B cell (primary cell): ENCODE data around the gene LCORL. TPM values are rescaled to one million over a fixed set of nuclear protein-coding genes. Genes with fewer than 3 reads are reported as not detected.

Source experiments
- ATAC-seq: fragments of 200-7000 bp; cut with Tn5 transposase; one replicate; pipeline ENCODE4 v1.10.0; 2021; ENCODE audit warnings: low read depth, mild to moderate bottlenecking, moderate number of reproducible peaks, moderate library complexity
- CTCF ChIA-PET: fragments of 350-600 bp; sonication (Branson Sonifier 250); formaldehyde crosslinking; loops from one replicate; lab custom pipeline; 2021; ENCODE audit warnings: antibody characterized with exemption, inconsistent platforms; lab: Charles Lee
- POLR2A ChIA-PET: fragments of 350-600 bp; sonication (Branson Sonifier 250); formaldehyde crosslinking; loops from one replicate; lab custom pipeline; 2021; ENCODE audit warnings: antibody characterized with exemption; lab: Charles Lee
- DNase-seq: peaks from one replicate; pipeline ENCODE4 v3.0.0; 2013
- H2AFZ ChIP-seq: 2 replicates; pipeline ENCODE4 v1.6.1; 2012; ENCODE audit warnings: mild to moderate bottlenecking, low read depth, low read length; ENCODE audit not compliant: insufficient read depth, poor library complexity, severe bottlenecking
- H3K27ac ChIP-seq, 2 donors: 1 replicate in 1 of 2; 2 replicates in 1 of 2; pipeline ENCODE4 v1.5.1; 2012 to 2013; ENCODE audit warnings: low read length in 2 of 2, mild to moderate bottlenecking in 2 of 2, moderate library complexity in 1 of 2
- H3K27me3 ChIP-seq, 4 experiments: fragments of 200-600 bp in 1 of 4; sonication (generic) in 1 of 4; replicated peaks in 1 of 4; 1 replicate in 2 of 4; 2 replicates in 2 of 4; pipeline versions ENCODE4 v1.6.1 to v1.7.0; 2013 to 2016; ENCODE audit warnings: low read length in 3 of 4, mild to moderate bottlenecking in 2 of 4, mixed read lengths in 1 of 4, moderate library complexity in 1 of 4; ENCODE audit not compliant: insufficient read depth in 4 of 4, control insufficient read depth in 3 of 4; ENCODE audit errors: control extremely low read depth in 1 of 4
- H3K36me3 ChIP-seq, 2 experiments: replicated peaks in 1 of 2; 1 replicate in 1 of 2; 2 replicates in 1 of 2; pipeline versions ENCODE4 v1.6.1 to v1.7.1; 2013; ENCODE audit warnings: low read length in 1 of 2; ENCODE audit not compliant: insufficient read depth in 2 of 2, control insufficient read depth in 1 of 2; ENCODE audit errors: control extremely low read depth in 1 of 2, extremely low read depth in 1 of 2
- H3K4me1 ChIP-seq, 2 donors: fragments of 200-600 bp in 1 of 2; sonication (generic) in 1 of 2; 1 replicate in 1 of 2; 2 replicates in 1 of 2; pipeline versions ENCODE4 v1.5.1 to v1.6.1; 2013 to 2017; ENCODE audit warnings: low read length in 2 of 2; ENCODE audit not compliant: control insufficient read depth in 2 of 2, insufficient read depth in 2 of 2
- H3K4me2 ChIP-seq: replicated peaks from 2 replicates; pipeline ENCODE3; 2012; ENCODE audit warnings: mild to moderate bottlenecking, low read depth, low read length; ENCODE audit not compliant: poor library complexity, severe bottlenecking
- H3K4me3 ChIP-seq, 5 experiments: fragments of 200-600 bp in 1 of 5; sonication (generic) in 1 of 5; 1 replicate in 3 of 5; 2 replicates in 2 of 5; pipeline versions ENCODE4 v1.5.1 to v1.7.0; 2011 to 2016; ENCODE audit warnings: low read length in 4 of 5, mild to moderate bottlenecking in 4 of 5, low read depth in 2 of 5, control low read depth in 1 of 5, moderate library complexity in 1 of 5; ENCODE audit not compliant: insufficient read depth in 1 of 5; ENCODE audit errors: control extremely low read depth in 1 of 5, extremely low read depth in 1 of 5
- H3K79me2 ChIP-seq: fragments of 200-600 bp; sonication (generic); one replicate; pipeline ENCODE4 v1.6.0; 2016; ENCODE audit warnings: low read length; ENCODE audit not compliant: control insufficient read depth, insufficient read depth
- H3K9ac ChIP-seq: fragments of 200-600 bp; sonication (generic); 2 replicates; pipeline ENCODE4 v1.6.1; 2017; ENCODE audit warnings: mild to moderate bottlenecking, low read length, moderate library complexity
- H3K9me3 ChIP-seq, 3 donors: one replicate each; pipeline versions ENCODE4 v1.6.1 to v1.7.1; 2013; ENCODE audit warnings: low read length in 2 of 3; ENCODE audit not compliant: control insufficient read depth in 2 of 3, insufficient read depth in 1 of 3; ENCODE audit errors: control extremely low read depth in 1 of 3
- H4K20me1 ChIP-seq: 2 replicates; pipeline ENCODE4 v1.6.0; 2012; ENCODE audit warnings: mild to moderate bottlenecking, low read length; ENCODE audit not compliant: insufficient read depth, control insufficient read depth, poor library complexity, severe bottlenecking
- H3K27ac Mint-ChIP-seq: one replicate; pipeline ENCODE4 v1.8.0; 2021; ENCODE audit warnings: mixed read lengths
- H3K27me3 Mint-ChIP-seq: one replicate; pipeline ENCODE4 v1.8.0; 2021; ENCODE audit warnings: mixed read lengths
- H3K4me1 Mint-ChIP-seq: one replicate; pipeline ENCODE4 v1.8.0; 2021; ENCODE audit warnings: mixed read lengths
- H3K4me3 Mint-ChIP-seq: one replicate; pipeline ENCODE4 v1.8.0; 2021; ENCODE audit warnings: mixed read lengths
- H3K9me3 Mint-ChIP-seq: one replicate; pipeline ENCODE4 v1.8.0; 2022; ENCODE audit warnings: mixed read lengths; ENCODE audit not compliant: insufficient read depth
- CTCF ChIP-seq: fragments of 200-600 bp; IDR thresholded peaks from one replicate; pipeline ENCODE4 v1.8.0; 2022; ENCODE audit warnings: antibody characterized with exemption, mild to moderate bottlenecking
- EZH2 ChIP-seq: IDR thresholded peaks from 2 replicates; pipeline ENCODE4 v1.6.1; 2012; ENCODE audit warnings: borderline replicate concordance, low read depth, mild to moderate bottlenecking, moderate library complexity, low read length; ENCODE audit not compliant: insufficient read depth, poor library complexity, severe bottlenecking
- WGBS: methylation state at CpG from one replicate; pipeline ENCODE4 v1.1.5; 2013; ENCODE audit warnings: missing lambda C conversion rate; ENCODE audit not compliant: insufficient coverage; 5-methylcytosine and 5-hydroxymethylcytosine counted together
- intact Hi-C: fragments of 100-400 bp; cut with micrococcal nuclease; formaldehyde crosslinking; loops from one replicate; pipeline ENCODE4 v1.10.0; 2022
- polyA plus RNA-seq: library from polyadenylated mRNA; depleted of rRNA; stranded (reverse); fragments of >200 nt; gene quantifications from 2 replicates; pipeline ENCODE4 v1.2.3, GENCODE V29; 2012
- total RNA-seq, 2 donors: library from RNA; stranded (reverse); fragments of 120-200 nt in 1 of 2; gene quantifications; 1 replicate in 1 of 2; 2 replicates in 1 of 2; pipeline versions ENCODE4 v1.2.3 to v1.2.4, GENCODE V29; 2013 to 2022

The LCORL gene
- total and polyA plus RNA-seq, 2 donors (not counting 1 experiment from before 2014, with no cell fraction given) = 1.2 to 31.3 TPM

GRCh38 chr4:18067031-18067430 is 45.5 kb upstream of the LCORL start:
- no peak overlapping the region for H3K27ac Mint-ChIP-seq
- 92% methylated on average over 2 of the region's 2 CpGs for WGBS
- Histone ChIP-seq H3K4me3 (no peak overlapping the region), H3K9me3 (peaks cover 0 to 12% (median 4%) of the 10 kb centered on the region in 3 donors), H3K27ac (no peak overlapping the region), H3K4me2 (no peak overlapping the region), H3K9ac (no peak overlapping the region), H4K20me1 (no peaks in the 10 kb centered on the region), H3K36me3 (no peaks in the 10 kb centered on the region), H3K4me1 (no peaks in the 10 kb centered on the region), H3K27me3 (peaks cover 0 to 20% (median 12%) of the 10 kb centered on the region in 4 experiments), H3K79me2 (no peaks in the 10 kb centered on the region), H2AFZ (no peak overlapping the region)
- DNase-seq (no peak), ATAC-seq (no peak)
- H3K27me3 Mint-ChIP-seq = peaks cover 45% of the 10 kb centered on the region
- TF ChIP-seq EZH2 (no peak), CTCF (no peak)
- H3K4me1 Mint-ChIP-seq = no peaks in the 10 kb centered on the region
- intact Hi-C loops = no loop called here
- H3K9me3 Mint-ChIP-seq = peaks cover 11% of the 10 kb centered on the region
- POLR2A ChIA-PET = no interaction called here
- CTCF ChIA-PET = no interaction called here
- H3K4me3 Mint-ChIP-seq = no peak overlapping the region

- Mint-ChIP-seq H3K9me3 (peaks cover 11% of the 10 kb centered on the region), H3K4me1 (peaks cover 2% of the 10 kb centered on the region), H3K4me3 (no peak overlapping the region), H3K27me3 (peaks cover 5% of the 10 kb centered on the region), H3K27ac (no peak overlapping the region)
- CTCF ChIA-PET = no interaction called here
- Histone ChIP-seq H3K27me3 (no peaks in the 10 kb centered on the region), H3K4me3 (no peak overlapping the region), H2AFZ (no peak overlapping the region), H3K27ac (no peak overlapping the region), H4K20me1 (no peaks in the 10 kb centered on the region), H3K9ac (no peak overlapping the region), H3K4me1 (peaks cover 1% of the 10 kb centered on the region in 2 donors), H3K36me3 (no peaks in the 10 kb centered on the region), H3K9me3 (peaks cover 0 to 12% (median 4%) of the 10 kb centered on the region in 3 donors), H3K4me2 (no peak overlapping the region), H3K79me2 (no peaks in the 10 kb centered on the region)
- no peak for TF ChIP-seq CTCF
- TF ChIP-seq EZH2 = no peak
- DNase-seq (no peak), ATAC-seq (no peak)
- POLR2A ChIA-PET = no interaction called here
- intact Hi-C loops = no loop called here
Measured at GRCh38 chr4:18063079-18063478, 41.5 kb upstream of the LCORL start.
